HG03469 (cell line): Measurements from ENCODE around the gene BPIFB2.
"Not testable (repeated sequence)": the region's sequence is repeated elsewhere in the genome, so short reads cannot be mapped to it uniquely, and the experiment has no call there.

ENCODE experiments used
- ATAC-seq: cut with Tn5 transposase; IDR thresholded peaks from one replicate; pipeline ENCODE4 v1.9.1; 2021; ENCODE audit warnings: mild to moderate bottlenecking, moderate library complexity, moderate number of reproducible peaks; ENCODE audit not compliant: unreplicated experiment

Gene BPIFB2, protein sequence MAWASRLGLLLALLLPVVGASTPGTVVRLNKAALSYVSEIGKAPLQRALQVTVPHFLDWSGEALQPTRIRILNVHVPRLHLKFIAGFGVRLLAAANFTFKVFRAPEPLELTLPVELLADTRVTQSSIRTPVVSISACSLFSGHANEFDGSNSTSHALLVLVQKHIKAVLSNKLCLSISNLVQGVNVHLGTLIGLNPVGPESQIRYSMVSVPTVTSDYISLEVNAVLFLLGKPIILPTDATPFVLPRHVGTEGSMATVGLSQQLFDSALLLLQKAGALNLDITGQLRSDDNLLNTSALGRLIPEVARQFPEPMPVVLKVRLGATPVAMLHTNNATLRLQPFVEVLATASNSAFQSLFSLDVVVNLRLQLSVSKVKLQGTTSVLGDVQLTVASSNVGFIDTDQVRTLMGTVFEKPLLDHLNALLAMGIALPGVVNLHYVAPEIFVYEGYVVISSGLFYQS

DNA sequence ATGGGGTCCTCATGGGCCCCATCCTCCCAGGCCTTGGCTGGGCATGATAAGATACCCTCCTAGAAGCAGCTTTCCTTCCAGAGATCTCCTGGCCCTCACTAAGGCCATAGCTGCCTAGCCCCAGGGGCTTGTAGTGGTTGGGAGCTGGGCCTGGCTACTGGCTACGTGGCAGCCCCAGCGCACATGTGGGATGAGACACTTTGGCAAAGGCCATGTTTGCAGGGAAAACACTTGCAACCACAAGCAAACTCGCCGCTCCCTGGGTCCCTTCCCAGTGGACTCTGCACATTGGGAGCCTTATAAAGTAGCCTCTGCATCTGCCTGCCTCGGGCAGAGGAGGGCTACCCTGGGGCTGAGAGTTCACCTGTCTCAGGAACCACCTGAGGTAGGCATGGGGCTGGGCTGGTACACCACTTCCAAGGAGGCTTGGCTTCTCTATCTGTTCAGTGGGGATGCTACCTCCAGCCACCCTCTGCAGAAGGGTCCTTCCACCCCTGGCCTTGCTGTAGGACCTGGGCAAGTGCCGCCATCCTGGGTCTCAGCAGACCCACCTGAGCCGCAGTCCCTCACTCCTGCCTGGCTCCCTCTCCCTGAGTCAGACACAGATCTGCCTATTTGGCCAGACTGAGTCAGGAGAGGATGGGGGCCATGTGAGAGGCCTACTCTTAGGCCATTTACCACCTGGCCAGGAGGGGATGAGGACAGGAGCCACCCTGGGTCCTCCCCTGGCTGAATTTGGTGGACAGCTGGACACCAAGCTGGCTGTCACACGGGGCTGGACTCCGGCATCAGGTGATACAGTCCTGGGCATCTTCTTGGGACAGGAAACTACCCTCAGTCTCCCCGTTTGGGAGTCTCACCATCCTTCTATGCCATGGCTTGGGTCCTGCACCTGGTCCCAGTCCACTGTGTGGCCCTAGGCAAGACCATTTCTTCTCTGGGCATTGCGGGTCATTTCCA lies at the start of gene BPIFB2:
Gene BPIFB2 (plus strand): TSS at position 329 of the 960 bp plus-strand sequence. CDS start 871 bp downstream, outside the sequence.
- no peak for ATAC-seq

GRCh38 chr20:32958574-32958973 lies 48.9 kb upstream of the BPIFB2 start:
- ATAC-seq = no peak

DNA sequence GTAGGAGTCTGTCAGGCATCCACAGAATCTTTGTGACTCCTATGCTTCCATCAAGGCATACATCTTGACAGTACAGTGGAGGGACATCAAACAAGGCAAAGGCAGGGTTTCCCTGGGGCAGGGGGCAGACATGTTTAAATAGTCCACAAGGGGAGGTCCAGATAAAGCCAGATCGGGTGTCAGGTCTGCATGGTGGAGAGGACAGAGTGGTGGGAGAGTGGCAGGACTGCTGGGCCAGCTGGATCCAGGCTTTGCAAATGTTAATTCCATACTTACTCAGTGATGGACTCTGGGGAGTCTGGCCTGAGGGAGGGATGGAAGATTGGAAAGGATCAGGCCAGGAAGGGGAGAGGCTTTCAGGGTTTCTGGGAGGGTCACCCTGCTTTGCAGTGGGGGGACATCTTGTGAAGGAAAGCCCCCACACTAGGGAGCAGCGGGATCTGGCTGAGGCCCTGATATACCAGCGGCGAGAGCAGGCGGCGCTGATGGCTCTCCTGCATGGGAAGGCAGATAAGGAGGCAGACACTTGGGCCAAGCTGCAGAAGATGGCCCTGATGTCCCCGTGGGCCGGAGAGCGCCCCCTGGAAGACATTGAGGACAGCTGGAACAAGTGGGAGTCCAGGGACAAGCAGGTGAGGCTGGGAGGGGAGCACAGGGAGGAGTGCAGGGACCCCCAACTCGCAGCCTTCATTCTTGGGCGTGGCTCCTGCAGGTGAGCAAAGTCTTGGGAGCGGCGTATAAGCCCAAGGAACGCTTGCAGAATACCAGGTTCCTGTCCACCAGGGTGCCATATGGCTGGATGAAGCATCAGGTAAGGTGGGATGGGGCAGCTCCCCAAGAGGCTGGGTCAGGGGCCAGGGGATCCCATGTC lies 47.9 kb upstream of the BPIFB2 start:
- ATAC-seq = no peak

- ATAC-seq = no peak
These were observed 47.3 kb upstream of the BPIFB2 start for GRCh38 chr20:32960222-32960518.

- ATAC-seq = no peak
These were observed 46.4 kb upstream of the BPIFB2 start for GRCh38 chr20:32960849-32961731.

GRCh38 chr20:32962053-32962452 lies 45.5 kb upstream of the BPIFB2 start:
- no peak for ATAC-seq

- ATAC-seq = not testable (repeated sequence)
These were observed 44.9 kb upstream of the BPIFB2 start for GRCh38 chr20:32962646-32963045.

GRCh38 chr20:32963176-32963575 lies 44.3 kb upstream of the BPIFB2 start:
- ATAC-seq = no peak

GRCh38 chr20:32964575-32964974 lies 42.9 kb upstream of the BPIFB2 start:
- no peak for ATAC-seq

DNA sequence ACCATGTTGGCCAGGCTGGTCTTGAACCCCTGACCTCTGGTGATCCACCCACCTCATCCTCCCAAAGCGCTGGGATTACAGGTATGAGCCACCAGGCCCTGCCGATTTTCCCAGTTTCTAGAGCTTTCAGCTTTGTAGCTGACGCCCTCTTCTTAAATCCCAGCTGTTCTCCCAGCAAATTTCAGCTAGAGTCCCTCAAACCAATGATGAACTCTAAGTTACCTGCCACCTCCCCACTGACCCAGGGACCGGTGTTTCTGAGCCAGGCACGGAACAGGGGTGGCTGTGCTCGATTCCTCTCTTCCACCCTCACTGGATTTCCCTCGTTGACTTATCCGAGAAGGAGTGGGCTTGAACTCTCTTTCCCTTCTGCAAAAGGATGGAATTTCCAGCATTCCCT lies 42.4 kb upstream of the BPIFB2 start:
- ATAC-seq = no peak

DNA sequence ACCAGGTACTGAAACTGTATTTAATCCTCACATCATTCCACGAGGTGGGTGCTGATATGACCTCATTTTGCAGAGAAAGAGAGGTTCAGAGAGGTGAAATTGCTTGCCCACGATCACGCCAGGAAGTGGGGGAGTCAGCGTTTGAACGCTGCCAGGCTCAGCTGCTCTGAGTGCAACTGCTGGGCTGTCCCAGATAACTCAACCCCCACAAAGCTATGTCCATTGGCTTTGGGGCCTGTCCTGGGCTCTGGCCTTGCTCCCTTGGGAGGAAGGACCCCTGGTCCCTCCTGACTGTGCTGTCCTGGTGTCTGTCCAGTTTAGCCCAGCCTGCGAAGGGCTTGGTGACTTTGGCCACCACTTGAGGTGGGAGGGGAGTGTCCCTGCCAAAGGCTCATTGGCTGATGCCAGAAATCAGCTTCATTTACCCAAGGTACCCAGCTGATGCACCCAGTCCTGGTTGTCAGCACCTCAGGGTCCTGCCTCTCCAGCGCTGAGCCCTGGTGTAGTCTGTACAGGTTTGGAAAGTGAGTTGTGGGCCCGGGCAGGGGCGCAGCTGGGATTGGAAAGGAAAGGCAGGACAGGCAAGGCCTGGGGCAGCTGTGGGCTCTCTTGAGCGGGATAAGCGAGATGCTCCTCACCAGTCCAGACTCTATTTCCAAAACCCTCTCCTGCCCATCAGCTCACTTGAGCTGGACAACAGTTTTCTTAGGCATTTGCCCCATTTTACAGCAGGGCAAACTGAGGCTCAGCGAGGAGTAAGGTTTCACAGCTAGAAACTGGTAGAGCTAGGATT lies 41.7 kb upstream of the BPIFB2 start:
- no peak for ATAC-seq

DNA sequence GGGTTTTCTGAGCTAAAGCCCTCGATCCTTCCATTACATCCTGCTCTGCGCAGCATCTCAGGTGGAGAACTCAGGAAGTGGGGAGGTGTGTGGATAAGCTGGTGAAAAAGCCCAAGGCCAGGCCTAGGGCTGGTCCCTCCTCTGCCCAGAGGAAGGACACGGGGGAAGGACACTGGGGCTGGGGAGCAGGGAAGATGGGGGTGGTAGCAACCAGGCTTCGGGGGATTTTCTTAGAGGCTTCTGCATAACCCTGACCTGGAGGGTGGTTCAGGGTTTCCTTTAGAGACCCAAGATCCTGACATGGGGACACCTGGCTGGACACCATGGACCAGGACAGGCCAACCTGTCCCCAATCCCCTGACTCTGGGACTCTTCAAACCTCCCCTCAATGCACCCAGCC lies 41.1 kb upstream of the BPIFB2 start:
- no peak for ATAC-seq

DNA sequence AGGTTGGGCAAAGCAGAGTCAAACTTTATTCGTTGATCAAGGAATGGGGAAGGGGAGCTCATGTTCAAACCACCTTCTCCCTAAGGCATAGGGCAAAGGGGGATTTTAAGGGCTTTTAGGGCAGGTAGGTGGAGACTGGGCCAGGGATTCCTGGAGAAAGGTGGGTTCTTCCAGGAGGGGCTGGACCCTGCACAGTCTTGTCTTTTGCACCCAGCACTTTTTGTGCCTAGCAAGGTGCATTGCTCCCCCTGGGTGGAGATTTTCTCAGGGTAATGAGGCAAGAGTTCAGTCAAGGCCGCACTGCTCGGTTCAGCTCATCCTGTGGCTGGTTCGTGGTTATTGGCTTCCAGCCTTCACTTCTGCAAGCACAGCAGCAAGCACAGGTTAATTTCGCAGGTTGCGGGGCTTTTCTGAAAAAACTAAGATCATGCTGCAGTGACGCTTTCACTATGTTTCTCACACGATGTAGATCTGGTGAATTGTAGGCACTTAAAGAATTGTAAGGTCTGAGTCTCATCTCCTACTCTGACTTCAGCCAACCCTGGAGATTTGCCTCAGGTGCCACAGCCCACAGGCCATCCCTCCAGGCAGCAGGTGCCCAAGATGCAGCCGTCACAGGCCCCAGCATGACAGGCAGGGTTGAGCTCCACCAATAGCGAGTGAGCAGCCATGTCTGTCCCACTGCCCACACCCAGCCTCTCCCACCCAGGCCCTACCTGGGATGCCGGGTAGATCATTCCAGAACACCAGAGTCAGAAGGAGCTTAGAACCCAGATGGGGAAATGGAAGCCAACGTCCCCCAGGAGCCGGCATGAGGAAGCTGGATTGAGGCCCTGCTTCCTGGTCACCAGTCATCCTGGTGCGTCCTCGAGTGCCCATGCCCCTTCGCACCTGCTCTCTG lies 40.4 kb upstream of the BPIFB2 start:
- ATAC-seq = no peak

- ATAC-seq = no peak
These were observed 39.5 kb upstream of the BPIFB2 start for GRCh38 chr20:32967961-32968457.

- ATAC-seq = no peak
These were observed 38.8 kb upstream of the BPIFB2 start for GRCh38 chr20:32968478-32969241.

DNA sequence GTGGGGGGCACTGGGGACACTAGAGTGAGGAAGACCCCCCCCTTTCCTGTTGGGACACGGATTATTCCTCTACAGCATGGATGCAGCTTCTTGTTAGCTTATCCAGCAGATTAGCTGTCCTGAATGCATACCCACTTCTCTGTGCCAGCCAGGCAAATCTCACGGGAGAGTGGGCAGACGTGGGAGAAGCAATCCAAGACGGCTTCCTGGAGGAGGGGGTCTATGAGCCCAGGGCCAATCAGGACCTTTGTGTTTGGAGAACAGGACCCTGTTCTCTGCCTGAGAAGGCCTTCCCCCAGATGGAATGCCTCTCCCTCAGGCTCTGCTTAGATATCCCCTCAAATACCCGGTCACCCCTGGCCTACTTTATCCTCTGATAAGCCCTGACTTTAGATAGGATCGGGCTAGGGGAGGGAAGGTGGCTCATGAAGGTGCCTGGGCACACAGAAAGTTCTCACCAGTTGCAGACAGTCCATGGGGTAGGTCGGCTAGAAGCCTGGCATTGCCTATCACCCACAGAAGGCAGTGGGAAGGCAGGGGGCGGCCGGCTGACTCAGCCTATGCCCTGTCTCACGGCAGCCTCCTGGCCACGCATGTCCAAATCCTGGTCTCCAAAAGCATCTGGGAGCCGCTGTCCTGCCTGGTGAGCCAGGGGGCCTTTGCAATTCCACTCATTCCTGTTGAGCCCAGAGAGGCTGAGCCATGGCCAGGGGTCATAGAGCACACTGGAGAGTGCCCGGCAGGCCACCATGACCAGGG lies 38.0 kb upstream of the BPIFB2 start:
- ATAC-seq = no peak
